NCI-H2171 treated with DMSO at 0.1 percent for 48 hours (cell line): ENCODE data around the gene TGFB1.
A peak's percentile ranks its signal among the peaks of the same experiment; 100 is the strongest.
"Not testable (repeated sequence)": the region's sequence is repeated elsewhere in the genome, so short reads cannot be mapped to it uniquely, and the experiment has no call there.

Source experiments
- DNase-seq: peaks from one replicate; lab custom pipeline; 2025; lab: John Stamatoyannopoulos, UW

The TGFB1 gene

GRCh38 chr19:41353466-41354342 is at the start of gene TGFB1:
TSS of gene TGFB1 (minus strand) at chr19:41353922. CDS start at chr19:41353044, 878 bp downstream.
- DNase-seq, result no peak

GRCh38 chr19:41402010-41402409 is 48.3 kb upstream of the TGFB1 start:
- DNase-seq, result no peak

GRCh38 chr19:41401483-41401882 is 47.8 kb upstream of the TGFB1 start:
- DNase-seq, result no peak

GRCh38 chr19:41399525-41399924 is 45.8 kb upstream of the TGFB1 start:
- no peak for DNase-seq

GRCh38 chr19:41399091-41399490 is 45.4 kb upstream of the TGFB1 start:
- DNase-seq, result no peak

GRCh38 chr19:41398598-41398997 is 44.9 kb upstream of the TGFB1 start:
- no peak for DNase-seq

GRCh38 chr19:41398050-41398418 is 44.3 kb upstream of the TGFB1 start:
- no peak for DNase-seq

- peak; percentile 99 for DNase-seq
These were observed 43.6 kb upstream of the TGFB1 start, which contains the start of the genes BCKDHA and EXOSC5 for GRCh38 chr19:41397086-41398049. TSS of gene BCKDHA (plus strand) at chr19:41397818. CDS start at chr19:41397828, 10 bp downstream. TSS of gene EXOSC5 (minus strand) at chr19:41397359. CDS start at chr19:41397328, 31 bp downstream.

GRCh38 chr19:41395355-41395754 is 41.6 kb upstream of the TGFB1 start:
- no peak for DNase-seq

GRCh38 chr19:41392775-41393174 is 39.1 kb upstream of the TGFB1 start:
- DNase-seq, result no peak

GRCh38 chr19:41391618-41392017 is 37.9 kb upstream of the TGFB1 start:
- DNase-seq, result no peak

GRCh38 chr19:41386442-41386841 is 32.7 kb upstream of the TGFB1 start:
- DNase-seq, result no peak

- DNase-seq, result no peak
These were observed 30.6 kb upstream of the TGFB1 start for GRCh38 chr19:41384351-41384750.

GRCh38 chr19:41381536-41381935 is 27.8 kb upstream of the TGFB1 start:
- not testable (repeated sequence) for DNase-seq

GRCh38 chr19:41377977-41378709 is 24.4 kb upstream of the TGFB1 start:
- no peak for DNase-seq

GRCh38 chr19:41376998-41377365 is 23.3 kb upstream of the TGFB1 start:
- DNase-seq, result no peak

GRCh38 chr19:41376241-41376997 is 22.7 kb upstream of the TGFB1 start, which contains the start of gene TMEM91:
TSS of gene TMEM91 (plus strand) at chr19:41376533. CDS start at chr19:41378310, 1,777 bp downstream.
- DNase-seq, result no peak

- DNase-seq, result peak; percentile 97
These were observed 20.3 kb upstream of the TGFB1 start for GRCh38 chr19:41373993-41374392.

- DNase-seq, result no peak
These were observed 18.8 kb upstream of the TGFB1 start for GRCh38 chr19:41372501-41372900.

GRCh38 chr19:41371541-41371940 is 17.8 kb upstream of the TGFB1 start:
- no peak for DNase-seq

GRCh38 chr19:41371119-41371518 is 17.4 kb upstream of the TGFB1 start:
- DNase-seq, result not testable (repeated sequence)
